NCI-H187 treated with DMSO at 0.1 percent for 48 hours (cell line): ENCODE measurements around the gene YARS1.

Experiments used
- DNase-seq: peaks from one replicate; lab custom pipeline; 2025; lab: John Stamatoyannopoulos, UW

The YARS1 gene

GRCh38 chr1:32779242-32779641 lies 37.9 kb downstream of the YARS1 start:
- DNase-seq = no peak

- no peak for DNase-seq
Measured at GRCh38 chr1:32775640-32776337, 41.4 kb downstream of the YARS1 start.

- no peak for DNase-seq
Measured at GRCh38 chr1:32774950-32775634, 42.1 kb downstream of the YARS1 start.

GRCh38 chr1:32774464-32774808 lies 42.7 kb downstream of the YARS1 start:
- DNase-seq = no peak

- no peak for DNase-seq
Measured at GRCh38 chr1:32773764-32774463, 43.2 kb downstream of the YARS1 start.

GRCh38 chr1:32773018-32773763 lies 44.0 kb downstream of the YARS1 start:
- peak; percentile 27 for DNase-seq

- DNase-seq = no peak
Measured at GRCh38 chr1:32772281-32773017, 44.7 kb downstream of the YARS1 start.

GRCh38 chr1:32771561-32772280 lies 45.4 kb downstream of the YARS1 start:
- DNase-seq = no peak

- DNase-seq = no peak
Measured at GRCh38 chr1:32770741-32771548, 46.2 kb downstream of the YARS1 start.

- no peak for DNase-seq
Measured at GRCh38 chr1:32770221-32770731, 46.9 kb downstream of the YARS1 start.

GRCh38 chr1:32769524-32770220 lies 47.5 kb downstream of the YARS1 start:
- DNase-seq = no peak

GRCh38 chr1:32768110-32768850 lies 48.9 kb downstream of the YARS1 start:
- no peak for DNase-seq

- no peak for DNase-seq
Measured at GRCh38 chr1:32767641-32768040, 49.5 kb downstream of the YARS1 start.

GRCh38 chr1:32767156-32767555 lies 50.0 kb downstream of the YARS1 start:
- DNase-seq = no peak

GRCh38 chr1:32766328-32766972 lies 50.7 kb downstream of the YARS1 start:
- DNase-seq = no peak

- DNase-seq = no peak
Measured at GRCh38 chr1:32765570-32766327, 51.4 kb downstream of the YARS1 start.

- no peak for DNase-seq
Measured at GRCh38 chr1:32764826-32765569, 52.2 kb downstream of the YARS1 start.
